Neural cell (in vitro differentiated cells): Measurements from ENCODE around the gene SLC44A1. TPM values are rescaled to one million over a fixed set of nuclear protein-coding genes. Genes with fewer than 3 reads are reported as not detected.

Experiments
- H2AFZ ChIP-seq: fragments of 200-600, 300-800 bp; sonication (generic), shearing (Covaris generic); 2 replicates; pipeline ENCODE4 v1.6.0; 2014; ENCODE audit warnings: low read depth, mild to moderate bottlenecking, antibody characterized with exemption, low read length, moderate library complexity
- H3F3A ChIP-seq: fragments of 200-600 bp; shearing (Covaris generic); 2 replicates; pipeline ENCODE4 v1.6.1; 2016; ENCODE audit warnings: mild to moderate bottlenecking, moderate library complexity, mixed read lengths, antibody characterized with exemption, low read length; ENCODE audit not compliant: insufficient read depth, poor library complexity, severe bottlenecking
- H3K27ac ChIP-seq: fragments of 200-600, 300-800 bp; sonication (generic), shearing (Covaris generic); 2 replicates; pipeline ENCODE4 v1.5.1; 2014; ENCODE audit warnings: mild to moderate bottlenecking, low read length, moderate library complexity
- H3K27me3 ChIP-seq: fragments of 300-800, 200-600 bp; sonication (generic), shearing (Covaris generic); 2 replicates; pipeline ENCODE4 v1.6.0; 2014; ENCODE audit warnings: mild to moderate bottlenecking, low read depth, low read length, moderate library complexity; ENCODE audit not compliant: insufficient read depth
- H3K36me3 ChIP-seq: fragments of 300-800, 200-600 bp; sonication (generic), shearing (Covaris generic); 2 replicates; pipeline ENCODE4 v1.5.1; 2014; ENCODE audit warnings: mild to moderate bottlenecking, antibody characterized with exemption, low read length, moderate library complexity; ENCODE audit not compliant: insufficient read depth
- H3K4me2 ChIP-seq: fragments of 300-800, 200-600 bp; sonication (generic), shearing (Covaris generic); 2 replicates; pipeline ENCODE4 v1.6.0; 2014; ENCODE audit warnings: mild to moderate bottlenecking, low read length
- H3K4me3 ChIP-seq: fragments of 300-800, 200-600 bp; sonication (generic), shearing (Covaris generic); 2 replicates; pipeline ENCODE4 v1.5.1; 2014; ENCODE audit warnings: mild to moderate bottlenecking, low read length, moderate library complexity
- H3K79me2 ChIP-seq: fragments of 200-600 bp; shearing (Covaris generic); replicated peaks from 2 replicates; pipeline ENCODE4 v1.6.0; 2014; ENCODE audit warnings: mild to moderate bottlenecking, low read length, moderate library complexity; ENCODE audit not compliant: insufficient read depth
- H3K9ac ChIP-seq: fragments of 300-800, 200-600 bp; sonication (generic), shearing (Covaris generic); 2 replicates; pipeline ENCODE4 v1.6.1; 2016; ENCODE audit warnings: mild to moderate bottlenecking, low read length, mixed read lengths
- H3K9me2 ChIP-seq: fragments of 200-600 bp; shearing (Covaris generic); 2 replicates; pipeline ENCODE4 v1.6.1; 2016; ENCODE audit warnings: mild to moderate bottlenecking, low read length, mixed read lengths; ENCODE audit not compliant: insufficient read depth
- H3K9me3 ChIP-seq: fragments of 200-600, 300-800 bp; sonication (generic), shearing (Covaris generic); 2 replicates; pipeline ENCODE4 v1.6.1; 2016; ENCODE audit warnings: mild to moderate bottlenecking, mixed run types, low read length, moderate library complexity, mixed read lengths
- H4K20me1 ChIP-seq: fragments of 200-600 bp; shearing (Covaris generic); 2 replicates; pipeline ENCODE4 v1.6.1; 2016; ENCODE audit warnings: mild to moderate bottlenecking, mixed run types; ENCODE audit not compliant: insufficient read depth
- EP300 ChIP-seq: fragments of 450-650 bp; conservative IDR thresholded peaks from 2 replicates; pipeline ENCODE4 v1.6.1; 2014; ENCODE audit warnings: antibody characterized with exemption, mild to moderate bottlenecking, moderate library complexity; ENCODE audit not compliant: poor library complexity, severe bottlenecking
- EZH2 ChIP-seq: fragments of 200-600, 300-800 bp; shearing (Covaris generic), sonication (generic); IDR thresholded peaks from 2 replicates; pipeline ENCODE4 v1.6.1; 2014; ENCODE audit warnings: antibody characterized with exemption, low read length, borderline replicate concordance, mild to moderate bottlenecking; ENCODE audit not compliant: insufficient read depth, poor library complexity, severe bottlenecking
- MXI1 ChIP-seq: fragments of 450-650 bp; conservative IDR thresholded peaks from 2 replicates; pipeline ENCODE4 v1.6.1; 2014; ENCODE audit warnings: antibody characterized with exemption, mild to moderate bottlenecking; ENCODE audit not compliant: poor library complexity, severe bottlenecking
- POLR2AphosphoS5 ChIP-seq: IDR thresholded peaks from 2 replicates; pipeline ENCODE4 v1.6.1; 2012
- RAD21 ChIP-seq: fragments of 450-650 bp; conservative IDR thresholded peaks from 2 replicates; pipeline ENCODE4 v1.6.1; 2014; ENCODE audit warnings: antibody characterized with exemption, mild to moderate bottlenecking, moderate library complexity
- REST ChIP-seq: IDR thresholded peaks from 2 replicates; pipeline ENCODE4 v1.6.1; 2012; ENCODE audit warnings: borderline replicate concordance
- SMC3 ChIP-seq: fragments of 450-650 bp; conservative IDR thresholded peaks from 2 replicates; pipeline ENCODE4 v1.6.1; 2014; ENCODE audit warnings: antibody characterized with exemption, mild to moderate bottlenecking, moderate library complexity; ENCODE audit not compliant: poor library complexity
- TAF1 ChIP-seq: IDR thresholded peaks from 2 replicates; pipeline ENCODE4 v1.6.1; 2012; ENCODE audit warnings: low read depth
- polyA plus RNA-seq: library from polyadenylated mRNA; depleted of rRNA; stranded (reverse); fragments of >200 nt; gene quantifications from 2 replicates; pipeline ENCODE4 v1.2.3, GENCODE V29; 2014
- TF ChIP-seq, protein P1 (sequence below): fragments of 450-650 bp; IDR thresholded peaks from 2 replicates; pipeline ENCODE4 v1.5.1; 2014; ENCODE audit warnings: antibody characterized with exemption, mild to moderate bottlenecking, moderate library complexity; ENCODE audit not compliant: poor library complexity, severe bottlenecking

The SLC44A1 gene
- polyA plus RNA-seq, 1 donor from 2014 or later, result 3.9 TPM

- no peak overlapping the region for H3K4me2 ChIP-seq
- no peak overlapping the region for H3K27ac ChIP-seq
- H2AFZ ChIP-seq, result no peak overlapping the region
- H4K20me1 ChIP-seq, result no peaks in the 10 kb centered on the region
- H3K36me3 ChIP-seq, result no peaks in the 10 kb centered on the region
- TF ChIP-seq EZH2 (no peak), POLR2AphosphoS5 (no peak), SMC3 (no peak), EP300 (no peak), MXI1 (no peak), TAF1 (no peak), RAD21 (no peak), REST (no peak)
- TF ChIP-seq, protein P1, sequence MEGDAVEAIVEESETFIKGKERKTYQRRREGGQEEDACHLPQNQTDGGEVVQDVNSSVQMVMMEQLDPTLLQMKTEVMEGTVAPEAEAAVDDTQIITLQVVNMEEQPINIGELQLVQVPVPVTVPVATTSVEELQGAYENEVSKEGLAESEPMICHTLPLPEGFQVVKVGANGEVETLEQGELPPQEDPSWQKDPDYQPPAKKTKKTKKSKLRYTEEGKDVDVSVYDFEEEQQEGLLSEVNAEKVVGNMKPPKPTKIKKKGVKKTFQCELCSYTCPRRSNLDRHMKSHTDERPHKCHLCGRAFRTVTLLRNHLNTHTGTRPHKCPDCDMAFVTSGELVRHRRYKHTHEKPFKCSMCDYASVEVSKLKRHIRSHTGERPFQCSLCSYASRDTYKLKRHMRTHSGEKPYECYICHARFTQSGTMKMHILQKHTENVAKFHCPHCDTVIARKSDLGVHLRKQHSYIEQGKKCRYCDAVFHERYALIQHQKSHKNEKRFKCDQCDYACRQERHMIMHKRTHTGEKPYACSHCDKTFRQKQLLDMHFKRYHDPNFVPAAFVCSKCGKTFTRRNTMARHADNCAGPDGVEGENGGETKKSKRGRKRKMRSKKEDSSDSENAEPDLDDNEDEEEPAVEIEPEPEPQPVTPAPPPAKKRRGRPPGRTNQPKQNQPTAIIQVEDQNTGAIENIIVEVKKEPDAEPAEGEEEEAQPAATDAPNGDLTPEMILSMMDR, result no peak
- H3K9ac ChIP-seq, result no peak overlapping the region
- no peaks in the 10 kb centered on the region for H3K9me2 ChIP-seq
- no peaks in the 10 kb centered on the region for H3K27me3 ChIP-seq
- no peaks in the 10 kb centered on the region for H3K79me2 ChIP-seq
- no peaks in the 10 kb centered on the region for H3F3A ChIP-seq
- H3K9me3 ChIP-seq, result no peaks in the 10 kb centered on the region
- H3K4me3 ChIP-seq, result no peak overlapping the region
Measured at GRCh38 chr9:105311306-105311705, 66.9 kb downstream of the SLC44A1 start.

DNA sequence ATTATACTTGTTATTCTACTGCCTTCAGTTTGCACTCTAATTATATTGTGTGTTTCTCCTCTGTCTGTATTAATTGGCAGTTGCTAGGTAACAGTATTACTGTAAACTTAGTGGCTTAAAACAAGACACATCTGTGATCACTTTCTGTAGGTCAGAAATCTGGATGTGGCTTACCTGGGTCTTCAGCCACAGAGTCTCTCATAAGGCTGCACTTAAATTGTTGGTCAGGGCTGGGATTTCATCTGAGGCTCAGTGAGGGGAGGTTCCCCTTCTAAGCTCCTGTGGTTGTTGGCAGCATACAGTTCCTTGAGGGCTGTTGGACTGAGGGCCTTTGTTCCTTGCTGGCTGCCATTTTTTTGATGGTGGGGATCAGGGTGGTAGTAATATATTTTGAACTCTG is 68.8 kb downstream of the SLC44A1 start:
- H3F3A ChIP-seq, result no peaks in the 10 kb centered on the region
- H3K36me3 ChIP-seq, result no peaks in the 10 kb centered on the region
- no peak overlapping the region for H2AFZ ChIP-seq
- no peak overlapping the region for H3K27ac ChIP-seq
- H3K9me3 ChIP-seq, result no peaks in the 10 kb centered on the region
- no peaks in the 10 kb centered on the region for H3K27me3 ChIP-seq
- H3K4me2 ChIP-seq, result no peak overlapping the region
- no peaks in the 10 kb centered on the region for H4K20me1 ChIP-seq
- H3K9ac ChIP-seq, result no peak overlapping the region
- no peaks in the 10 kb centered on the region for H3K9me2 ChIP-seq
- no peak overlapping the region for H3K4me3 ChIP-seq
- TF ChIP-seq TAF1, result no peak
- TF ChIP-seq SMC3, result no peak
- TF ChIP-seq, protein P1, result no peak
- TF ChIP-seq EZH2, result no peak
- no peak for TF ChIP-seq POLR2AphosphoS5
- no peak for TF ChIP-seq RAD21
- no peak for TF ChIP-seq EP300
- no peak for TF ChIP-seq REST
- no peak for TF ChIP-seq MXI1
- no peaks in the 10 kb centered on the region for H3K79me2 ChIP-seq
